Stimulated activated CD4-positive, alpha-beta T cell treated with anti-CD3 and anti-CD28 coated beads, TNF-alpha, amount 100 ng/mL, for 4 hours (primary cell): ENCODE data around the gene APH1A.
"Not testable (repeated sequence)": the region's sequence is repeated elsewhere in the genome, so short reads cannot be mapped to it uniquely, and the experiment has no call there.

Experiments used
- DNase-seq, 3 experiments: peaks; one replicate each; pipeline ENCODE4 v3.0.0-alpha.2; 2020; ENCODE audit warnings: low read depth in 3 of 3

The APH1A gene

GRCh38 chr1:150233359-150234308 is 35.2 kb downstream of the APH1A start:
- DNase-seq = peak; percentile 39 to 60 (median 58)

- not testable (repeated sequence) for DNase-seq
Observed at GRCh38 chr1:150232921-150233320, 35.9 kb downstream of the APH1A start.

- not testable (repeated sequence) for DNase-seq
Observed at GRCh38 chr1:150228246-150228645, 40.6 kb downstream of the APH1A start.

- no peak for DNase-seq
Observed at GRCh38 chr1:150227228-150227627, 41.6 kb downstream of the APH1A start.

- DNase-seq = no peak
Observed at GRCh38 chr1:150226486-150226885, 42.3 kb downstream of the APH1A start.

- DNase-seq = no peak
Observed at GRCh38 chr1:150225546-150225945, 43.3 kb downstream of the APH1A start.

- DNase-seq = no peak
Observed at GRCh38 chr1:150224983-150225382, 43.8 kb downstream of the APH1A start.

- no peak for DNase-seq
Observed at GRCh38 chr1:150221552-150221951, 47.3 kb downstream of the APH1A start.

- not testable (repeated sequence) for DNase-seq
Observed at GRCh38 chr1:150215855-150216254, 53.0 kb downstream of the APH1A start.
